HG03521 (cell line): Measurements from ENCODE around the gene CPNE9.
A peak's percentile ranks its signal among the peaks of the same experiment; 100 is the strongest.

Experiments
- ATAC-seq: cut with Tn5 transposase; IDR thresholded peaks from one replicate; pipeline ENCODE4 v1.9.1; 2021; ENCODE audit warnings: mild to moderate bottlenecking, moderate library complexity; ENCODE audit not compliant: unreplicated experiment

The CPNE9 gene

GRCh38 chr3:9715764-9716437, 12.3 kb downstream of the CPNE9 start:
- no peak for ATAC-seq

GRCh38 chr3:9716801-9717555, 13.3 kb downstream of the CPNE9 start:
- ATAC-seq, result no peak

GRCh38 chr3:9717563-9717962, 13.9 kb downstream of the CPNE9 start:
- ATAC-seq, result no peak

GRCh38 chr3:9718118-9718517, 14.5 kb downstream of the CPNE9 start:
- ATAC-seq, result no peak

GRCh38 chr3:9721015-9721699, 17.5 kb downstream of the CPNE9 start:
- no peak for ATAC-seq

- no peak for ATAC-seq
These were observed 18.0 kb downstream of the CPNE9 start for GRCh38 chr3:9721700-9722060.

GRCh38 chr3:9725775-9726515, 22.3 kb downstream of the CPNE9 start:
- no peak for ATAC-seq

- ATAC-seq, result no peak
These were observed 23.5 kb downstream of the CPNE9 start for GRCh38 chr3:9727041-9727595.

- no peak for ATAC-seq
These were observed 24.1 kb downstream of the CPNE9 start for GRCh38 chr3:9727743-9728142.

GRCh38 chr3:9729419-9729818, 25.8 kb downstream of the CPNE9 start:
- ATAC-seq, result no peak

- peak; percentile 35 for ATAC-seq
These were observed 27.1 kb downstream of the CPNE9 start for GRCh38 chr3:9730657-9731205.

GRCh38 chr3:9731206-9732079, 27.8 kb downstream of the CPNE9 start, which contains the start of gene BRPF1:
Gene BRPF1 (plus strand): TSS chr3:9731735. CDS start chr3:9734141, 2,406 bp downstream.
- ATAC-seq, result peak; percentile 94

GRCh38 chr3:9732080-9732739, 28.6 kb downstream of the CPNE9 start:
- peak; percentile 6 for ATAC-seq

- no peak for ATAC-seq
These were observed 29.1 kb downstream of the CPNE9 start for GRCh38 chr3:9732740-9733115.

GRCh38 chr3:9736831-9737230, 33.2 kb downstream of the CPNE9 start:
- no peak for ATAC-seq

GRCh38 chr3:9739181-9739580, 35.5 kb downstream of the CPNE9 start:
- no peak for ATAC-seq

GRCh38 chr3:9742560-9742959, 38.9 kb downstream of the CPNE9 start:
- no peak for ATAC-seq

- ATAC-seq, result no peak
These were observed 39.9 kb downstream of the CPNE9 start for GRCh38 chr3:9743548-9743947.

GRCh38 chr3:9744162-9744561, 40.5 kb downstream of the CPNE9 start:
- no peak for ATAC-seq
